ENCODE data around the gene EIF4B. TPM values are rescaled to one million over a fixed set of nuclear protein-coding genes. Genes with fewer than 3 reads are reported as not detected.

The EIF4B gene
- total RNA-seq, 1 experiment from 2014 or later = 351 TPM

DNA sequence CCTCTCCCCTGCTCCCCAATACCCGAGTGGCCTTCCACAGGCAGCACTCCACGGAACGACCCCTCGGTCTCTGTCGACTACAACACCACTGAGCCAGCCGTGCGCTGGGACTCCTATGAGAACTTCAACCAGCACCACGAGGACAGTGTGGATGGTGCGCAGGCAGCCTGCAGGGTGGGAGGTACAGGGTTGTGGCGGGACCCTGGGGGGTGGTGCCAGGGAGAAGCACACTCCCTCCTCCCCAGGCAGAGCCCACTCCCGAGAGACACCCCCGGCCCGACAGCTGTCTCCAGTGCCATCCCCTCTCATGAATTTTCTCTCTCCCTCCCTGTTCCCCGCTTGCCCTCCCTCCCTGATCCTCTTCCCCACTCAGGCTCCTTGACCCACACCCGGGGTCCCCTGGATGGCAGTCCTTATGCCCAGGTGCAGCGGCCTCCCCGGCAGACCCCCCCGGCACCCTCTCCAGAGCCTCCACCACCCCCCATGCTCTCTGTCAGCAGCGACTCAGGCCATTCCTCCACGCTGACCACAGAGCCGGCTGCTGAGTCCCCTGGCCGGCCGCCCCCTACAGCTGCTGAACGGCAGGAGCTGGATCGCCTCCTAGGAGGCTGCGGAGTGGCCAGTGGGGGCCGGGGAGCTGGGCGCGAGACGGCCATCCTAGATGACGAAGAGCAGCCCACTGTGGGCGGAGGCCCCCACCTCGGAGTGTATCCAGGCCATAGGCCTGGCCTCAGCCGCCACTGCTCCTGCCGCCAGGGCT lies 52.6 kb downstream of the EIF4B start:
- Histone ChIP-seq H3K27me3 (ENCODE audit: control insufficient read depth, insufficient read depth, low read length) (no peaks in the 10 kb centered on the region), H3K4me1 (ENCODE audit: control insufficient read depth, insufficient read depth, low read length) (peaks cover 13% of the 10 kb centered on the region), H3K36me3 (ENCODE audit: control insufficient read depth, insufficient read depth, low read length) (no peaks in the 10 kb centered on the region; the same call in 1 of the 2 replicates), H3K4me3 (ENCODE audit: low read depth in 2 of 2, low read length in 2 of 2) (no peak overlapping the region), H3K9me3 (ENCODE audit: control insufficient read depth, insufficient read depth, low read depth, low read length) (no peaks in the 10 kb centered on the region), H3K27ac (ENCODE audit: low read length) (no peak overlapping the region)
- TF ChIP-seq POLR2AphosphoS5 (IDR thresholded peaks at IDR 0.05; ENCODE audit: low read depth, low read length) = no peak
- no peak for TF ChIP-seq SIN3A (IDR thresholded peaks at IDR 0.05; ENCODE audit: borderline replicate concordance, insufficient read depth, low read depth, low read length)
- TF ChIP-seq, protein P1, sequence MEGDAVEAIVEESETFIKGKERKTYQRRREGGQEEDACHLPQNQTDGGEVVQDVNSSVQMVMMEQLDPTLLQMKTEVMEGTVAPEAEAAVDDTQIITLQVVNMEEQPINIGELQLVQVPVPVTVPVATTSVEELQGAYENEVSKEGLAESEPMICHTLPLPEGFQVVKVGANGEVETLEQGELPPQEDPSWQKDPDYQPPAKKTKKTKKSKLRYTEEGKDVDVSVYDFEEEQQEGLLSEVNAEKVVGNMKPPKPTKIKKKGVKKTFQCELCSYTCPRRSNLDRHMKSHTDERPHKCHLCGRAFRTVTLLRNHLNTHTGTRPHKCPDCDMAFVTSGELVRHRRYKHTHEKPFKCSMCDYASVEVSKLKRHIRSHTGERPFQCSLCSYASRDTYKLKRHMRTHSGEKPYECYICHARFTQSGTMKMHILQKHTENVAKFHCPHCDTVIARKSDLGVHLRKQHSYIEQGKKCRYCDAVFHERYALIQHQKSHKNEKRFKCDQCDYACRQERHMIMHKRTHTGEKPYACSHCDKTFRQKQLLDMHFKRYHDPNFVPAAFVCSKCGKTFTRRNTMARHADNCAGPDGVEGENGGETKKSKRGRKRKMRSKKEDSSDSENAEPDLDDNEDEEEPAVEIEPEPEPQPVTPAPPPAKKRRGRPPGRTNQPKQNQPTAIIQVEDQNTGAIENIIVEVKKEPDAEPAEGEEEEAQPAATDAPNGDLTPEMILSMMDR (IDR thresholded peaks at IDR 0.05) = no peak
- no peak for ATAC-seq
- in situ Hi-C loops (cut with HindIII; ENCODE audit: low pct_unique_long_range_greater_than_20kb, low sequenced_read_pairs) (no loop called here), intact Hi-C loops (cut with micrococcal nuclease; ENCODE audit: unreplicated experiment) (no loop called here)
- ChIA-PET CTCF (no interaction called here), POLR2A (no interaction called here)
- BruUV-seq (replicated peaks) = no TSS peak
- DNase-seq (ENCODE audit: low read depth, low spot score) = no peak

- DNase-seq (ENCODE audit: low read depth, low spot score) = no peak
- no peak overlapping the region for H3K4me3 ChIP-seq (ENCODE audit: low read depth in 2 of 2, low read length in 2 of 2)
- no peak for ATAC-seq
- H3K4me1 ChIP-seq (ENCODE audit: control insufficient read depth, insufficient read depth, low read length) = peaks cover 13% of the 10 kb centered on the region
- in situ Hi-C loops (cut with HindIII; ENCODE audit: low pct_unique_long_range_greater_than_20kb, low sequenced_read_pairs) = no loop called here
- intact Hi-C loops (cut with micrococcal nuclease; ENCODE audit: unreplicated experiment) = loop anchor here (10.0 kb wide), 1 partner anchor 95 kb away; no protein-coding TSS in a partner anchor
- no peaks in the 10 kb centered on the region for H3K27me3 ChIP-seq (ENCODE audit: control insufficient read depth, insufficient read depth, low read length)
- POLR2A ChIA-PET = no interaction called here
- TF ChIP-seq TCF7L2 (IDR thresholded peaks at IDR 0.05; ENCODE audit: low read depth, low read length) (no peak), POLR2AphosphoS5 (IDR thresholded peaks at IDR 0.05; ENCODE audit: low read depth, low read length) (no peak), SIN3A (IDR thresholded peaks at IDR 0.05; ENCODE audit: borderline replicate concordance, insufficient read depth, low read depth, low read length) (no peak), REST (IDR thresholded peaks at IDR 0.05; ENCODE audit: insufficient read depth in 1 of 2, low read depth in 2 of 2, low read length in 1 of 2) (no peak)
- TF ChIP-seq, protein P1 (IDR thresholded peaks at IDR 0.05) = no peak
- no peaks in the 10 kb centered on the region; the same call in 1 of the 2 replicates for H3K36me3 ChIP-seq (ENCODE audit: control insufficient read depth, insufficient read depth, low read length)
- no peaks in the 10 kb centered on the region for H3K9me3 ChIP-seq (ENCODE audit: control insufficient read depth, insufficient read depth, low read depth, low read length)
- CTCF ChIA-PET = interaction anchor here (0.8 kb wide), 1 partner anchor 11 kb away, joined by 3 read pairs; no protein-coding TSS in a partner anchor
- BruUV-seq (replicated peaks) = no TSS peak
- H3K27ac ChIP-seq (ENCODE audit: low read length) = no peak overlapping the region
Observed at GRCh38 chr12:53059434-53060063, 53.3 kb downstream of the EIF4B start.
